ENCODE results near the gene CAMK2D.

CAMK2D gene

DNA sequence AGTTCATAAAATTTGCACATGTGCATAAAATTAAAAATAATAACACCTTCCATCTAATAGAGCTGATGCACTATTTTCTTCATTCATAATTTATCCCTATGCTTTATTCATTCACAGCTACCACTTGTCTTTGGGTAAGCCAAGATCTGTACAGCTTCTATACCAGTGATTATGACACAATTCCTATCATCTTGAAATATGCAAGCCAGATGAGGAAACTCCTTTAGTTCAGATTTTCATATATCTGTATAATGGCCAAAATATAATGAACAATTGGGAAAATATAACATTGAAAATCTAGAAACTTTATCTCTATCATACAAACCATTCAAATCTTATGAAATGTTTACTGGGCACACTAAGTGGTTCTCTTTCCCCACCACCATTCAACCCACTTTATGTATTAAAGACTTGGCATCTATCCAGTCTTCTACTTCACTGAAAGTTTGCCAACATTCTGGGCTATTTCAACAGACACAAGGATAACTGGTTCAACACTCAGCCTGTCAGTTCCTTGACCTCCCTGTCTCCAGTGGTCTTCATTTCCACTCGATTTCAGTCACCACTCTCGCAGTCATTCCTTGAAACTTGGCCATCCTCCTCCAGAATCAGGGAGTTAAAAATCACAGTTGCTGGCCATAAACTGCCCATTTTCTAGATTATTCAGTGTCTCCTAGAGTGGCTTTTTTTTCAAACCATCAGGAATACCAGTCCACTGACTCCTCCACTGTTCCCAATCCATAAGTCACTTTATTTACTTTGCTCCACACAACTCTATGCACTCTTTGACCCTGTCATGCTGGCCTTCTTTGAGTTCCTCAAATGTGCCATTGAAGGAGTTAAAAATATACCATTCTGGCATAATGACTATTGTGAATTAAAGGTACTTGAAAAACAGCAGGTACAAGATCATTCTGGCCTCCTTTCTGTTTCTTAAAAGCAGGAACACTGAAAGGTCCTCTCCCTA lies 85.5 kb downstream of the CAMK2D start:
- TF ChIP-seq POLR2AphosphoS5 (IDR thresholded peaks at IDR 0.05; ENCODE audit: low read depth, low read length) (no peak), FOXP2 (optimal IDR thresholded peaks at IDR 0.05; ENCODE audit: borderline replicate concordance, extremely low read depth, extremely low read length, insufficient read depth) (no peak), SIN3A (IDR thresholded peaks at IDR 0.05; ENCODE audit: borderline replicate concordance, insufficient read depth, low read length) (no peak), TAF1 (IDR thresholded peaks at IDR 0.05; ENCODE audit: borderline replicate concordance, insufficient read depth, low read length) (no peak)
- TF ChIP-seq, protein P1, sequence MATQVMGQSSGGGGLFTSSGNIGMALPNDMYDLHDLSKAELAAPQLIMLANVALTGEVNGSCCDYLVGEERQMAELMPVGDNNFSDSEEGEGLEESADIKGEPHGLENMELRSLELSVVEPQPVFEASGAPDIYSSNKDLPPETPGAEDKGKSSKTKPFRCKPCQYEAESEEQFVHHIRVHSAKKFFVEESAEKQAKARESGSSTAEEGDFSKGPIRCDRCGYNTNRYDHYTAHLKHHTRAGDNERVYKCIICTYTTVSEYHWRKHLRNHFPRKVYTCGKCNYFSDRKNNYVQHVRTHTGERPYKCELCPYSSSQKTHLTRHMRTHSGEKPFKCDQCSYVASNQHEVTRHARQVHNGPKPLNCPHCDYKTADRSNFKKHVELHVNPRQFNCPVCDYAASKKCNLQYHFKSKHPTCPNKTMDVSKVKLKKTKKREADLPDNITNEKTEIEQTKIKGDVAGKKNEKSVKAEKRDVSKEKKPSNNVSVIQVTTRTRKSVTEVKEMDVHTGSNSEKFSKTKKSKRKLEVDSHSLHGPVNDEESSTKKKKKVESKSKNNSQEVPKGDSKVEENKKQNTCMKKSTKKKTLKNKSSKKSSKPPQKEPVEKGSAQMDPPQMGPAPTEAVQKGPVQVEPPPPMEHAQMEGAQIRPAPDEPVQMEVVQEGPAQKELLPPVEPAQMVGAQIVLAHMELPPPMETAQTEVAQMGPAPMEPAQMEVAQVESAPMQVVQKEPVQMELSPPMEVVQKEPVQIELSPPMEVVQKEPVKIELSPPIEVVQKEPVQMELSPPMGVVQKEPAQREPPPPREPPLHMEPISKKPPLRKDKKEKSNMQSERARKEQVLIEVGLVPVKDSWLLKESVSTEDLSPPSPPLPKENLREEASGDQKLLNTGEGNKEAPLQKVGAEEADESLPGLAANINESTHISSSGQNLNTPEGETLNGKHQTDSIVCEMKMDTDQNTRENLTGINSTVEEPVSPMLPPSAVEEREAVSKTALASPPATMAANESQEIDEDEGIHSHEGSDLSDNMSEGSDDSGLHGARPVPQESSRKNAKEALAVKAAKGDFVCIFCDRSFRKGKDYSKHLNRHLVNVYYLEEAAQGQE (IDR thresholded peaks at IDR 0.05; ENCODE audit: insufficient read depth in 1 of 2, low read depth in 2 of 2, low read length in 2 of 2): no peak

DNA sequence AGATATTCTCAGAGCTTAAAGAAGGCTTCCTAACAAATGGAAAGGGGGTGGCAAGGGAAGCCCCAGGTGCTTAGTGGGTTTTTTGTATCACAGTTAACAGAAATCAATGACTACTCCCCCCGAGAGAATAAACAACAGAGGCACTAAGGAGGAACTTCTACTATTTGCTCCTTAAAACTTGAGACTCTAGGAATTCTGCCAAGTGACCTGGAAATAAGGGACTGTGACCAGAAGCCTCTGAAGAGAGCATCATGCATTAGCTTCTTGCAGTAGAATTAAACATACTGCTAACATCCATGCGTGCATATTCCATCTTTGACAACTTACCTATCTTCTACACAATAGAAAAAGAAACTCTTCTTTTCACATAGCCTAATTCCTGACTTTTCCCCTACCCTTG lies 86.8 kb downstream of the CAMK2D start:
- TF ChIP-seq, protein P1 (IDR thresholded peaks at IDR 0.05; ENCODE audit: insufficient read depth in 1 of 2, low read depth in 2 of 2, low read length in 2 of 2): no peak
- TF ChIP-seq SIN3A (IDR thresholded peaks at IDR 0.05; ENCODE audit: borderline replicate concordance, insufficient read depth, low read length): no peak
- no peak for TF ChIP-seq POLR2AphosphoS5 (IDR thresholded peaks at IDR 0.05; ENCODE audit: low read depth, low read length)
- TF ChIP-seq TAF1 (IDR thresholded peaks at IDR 0.05; ENCODE audit: borderline replicate concordance, insufficient read depth, low read length): no peak
- TF ChIP-seq FOXP2 (optimal IDR thresholded peaks at IDR 0.05; ENCODE audit: borderline replicate concordance, extremely low read depth, extremely low read length, insufficient read depth): no peak

DNA sequence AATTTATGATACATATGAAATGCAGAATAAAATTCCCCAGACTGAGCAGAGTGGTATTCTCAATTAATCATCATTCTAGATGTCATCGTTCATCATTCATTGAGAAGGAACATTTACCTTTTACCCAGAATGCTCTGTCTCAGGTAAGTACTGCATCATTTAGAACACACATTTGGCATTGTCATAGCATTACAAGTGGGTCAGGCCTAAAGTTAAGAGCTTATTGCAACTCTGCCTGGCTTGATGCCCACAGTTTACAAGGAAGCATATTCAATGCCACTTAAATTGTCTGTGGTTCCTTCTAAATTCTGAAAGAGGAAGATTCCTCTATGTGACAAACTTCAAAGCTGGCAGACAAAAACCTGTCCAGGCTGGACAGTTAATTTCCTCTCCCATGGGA lies 87.3 kb downstream of the CAMK2D start:
- TF ChIP-seq, protein P1 (IDR thresholded peaks at IDR 0.05; ENCODE audit: insufficient read depth in 1 of 2, low read depth in 2 of 2, low read length in 2 of 2): no peak
- TF ChIP-seq POLR2AphosphoS5 (IDR thresholded peaks at IDR 0.05; ENCODE audit: low read depth, low read length): no peak
- no peak for TF ChIP-seq SIN3A (IDR thresholded peaks at IDR 0.05; ENCODE audit: borderline replicate concordance, insufficient read depth, low read length)
- TF ChIP-seq FOXP2 (optimal IDR thresholded peaks at IDR 0.05; ENCODE audit: borderline replicate concordance, extremely low read depth, extremely low read length, insufficient read depth): no peak
- no peak for TF ChIP-seq TAF1 (IDR thresholded peaks at IDR 0.05; ENCODE audit: borderline replicate concordance, insufficient read depth, low read length)

DNA sequence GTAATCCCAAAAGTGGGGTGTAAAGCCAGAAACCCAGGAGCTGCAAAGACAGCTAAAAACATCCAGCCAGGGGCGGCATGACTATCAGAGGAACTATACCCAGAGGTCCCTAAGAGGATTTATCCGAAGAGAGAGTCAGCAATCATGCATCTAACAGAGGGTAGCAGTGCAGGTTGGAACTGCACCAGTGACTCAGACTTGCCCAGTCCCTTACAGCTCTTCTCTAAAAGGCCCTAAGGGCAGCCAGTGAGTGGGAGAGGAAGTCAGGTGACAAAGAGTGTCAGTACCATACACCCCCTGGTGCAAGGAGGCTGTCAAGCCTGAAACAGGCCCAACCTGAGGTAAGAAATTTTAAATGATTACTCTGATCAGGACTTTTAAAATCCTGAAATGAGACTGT lies 88.1 kb downstream of the CAMK2D start:
- TF ChIP-seq TAF1 (IDR thresholded peaks at IDR 0.05; ENCODE audit: borderline replicate concordance, insufficient read depth, low read length) (no peak), FOXP2 (optimal IDR thresholded peaks at IDR 0.05; ENCODE audit: borderline replicate concordance, extremely low read depth, extremely low read length, insufficient read depth) (no peak), SIN3A (IDR thresholded peaks at IDR 0.05; ENCODE audit: borderline replicate concordance, insufficient read depth, low read length) (no peak), POLR2AphosphoS5 (IDR thresholded peaks at IDR 0.05; ENCODE audit: low read depth, low read length) (no peak)
- TF ChIP-seq, protein P1 (IDR thresholded peaks at IDR 0.05; ENCODE audit: insufficient read depth in 1 of 2, low read depth in 2 of 2, low read length in 2 of 2): no peak

Measured in PFSK-1 (cell line).